Diencephalon (tissue), 1 donor: Measurements from ENCODE around the gene HSPG2. TPM values are rescaled to one million over a fixed set of nuclear protein-coding genes. Genes with fewer than 3 reads are reported as not detected.

Experiments
- total RNA-seq: library from RNA; depleted of rRNA; stranded (reverse); fragments of >200 nt; gene quantifications from one replicate; pipeline ENCODE4 v1.2.3, GENCODE V29; 2014

HSPG2 gene
- 6.0 TPM for total RNA-seq

DNA sequence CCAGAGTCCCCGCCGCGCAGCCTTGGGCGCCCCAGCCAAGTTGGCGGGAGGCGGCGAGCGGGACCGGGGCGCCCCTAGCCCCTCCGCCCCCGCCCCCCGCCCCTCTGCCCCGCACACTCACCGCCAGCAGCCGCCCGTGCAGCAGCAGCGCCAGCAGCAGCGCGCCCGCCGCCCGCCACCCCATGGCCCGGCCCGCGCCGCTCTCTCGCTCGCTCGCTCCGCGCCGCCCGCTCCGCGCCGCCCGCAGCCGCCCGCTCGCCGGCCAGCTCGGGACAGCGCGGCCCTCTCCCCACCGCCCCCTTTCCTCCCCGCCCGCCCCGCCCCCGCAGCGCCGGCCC, at the start of gene HSPG2:
Gene HSPG2, minus strand, starts transcription at position 277 of the 338 bp plus-strand sequence. Its CDS starts 93 bp downstream, at position 184.

DNA sequence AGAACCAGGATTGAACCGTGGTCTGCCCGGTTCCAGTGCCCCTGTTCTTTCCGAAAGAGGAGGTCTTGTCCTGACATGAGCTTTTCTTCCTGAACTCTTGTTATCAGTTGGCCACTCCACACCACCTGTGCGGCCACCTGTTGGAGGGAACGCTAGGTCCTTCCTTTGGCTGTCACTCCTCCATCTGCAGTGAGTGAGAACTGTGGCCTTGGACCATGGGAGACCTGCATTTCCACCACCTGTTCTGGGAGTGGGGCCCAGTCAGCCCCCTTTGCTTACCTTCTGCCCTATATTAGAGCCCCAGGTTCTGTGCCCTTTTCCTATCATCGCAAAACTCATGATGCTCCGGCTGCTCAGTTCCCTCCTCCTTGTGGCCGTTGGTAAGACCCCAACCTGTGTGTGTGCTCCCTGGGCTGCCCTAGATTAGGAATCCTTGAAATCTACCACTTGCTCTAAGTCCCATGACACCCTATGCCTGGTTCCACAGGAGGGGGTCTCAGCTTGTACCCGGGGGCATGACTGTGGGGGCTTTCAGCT, 39.7 kb upstream of the HSPG2 start, which contains the start of gene CELA3B:
Gene CELA3B, plus strand, starts transcription at position 320 of the 537 bp plus-strand sequence. Its CDS starts 18 bp downstream, at position 338.

DNA sequence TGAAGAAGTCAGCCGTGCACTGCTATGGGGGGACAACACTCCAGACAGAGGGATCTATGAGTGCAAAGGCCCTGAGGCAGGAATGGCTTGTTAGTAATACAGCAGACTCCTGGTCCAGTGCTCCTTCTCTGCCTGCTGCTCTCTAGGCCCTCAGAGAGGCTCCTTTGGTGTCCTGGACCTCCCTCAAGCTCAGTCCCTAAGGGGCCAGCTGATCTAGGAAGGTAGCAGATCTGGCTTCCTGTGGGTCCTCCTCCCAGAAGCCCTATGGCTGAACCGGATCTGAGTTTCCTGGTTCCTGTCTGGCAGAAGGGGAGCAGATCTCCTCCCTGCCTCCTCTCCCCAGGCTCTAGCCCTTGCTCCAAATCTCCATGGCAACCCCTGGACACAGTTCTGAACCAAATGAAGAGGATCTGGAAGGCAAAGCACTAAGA, 125.2 kb downstream of the HSPG2 start, which contains the start of gene LDLRAD2:
Gene LDLRAD2, plus strand, starts transcription at position 391 of the 431 bp plus-strand sequence. CDS start 187 bp downstream, outside the sequence.

DNA sequence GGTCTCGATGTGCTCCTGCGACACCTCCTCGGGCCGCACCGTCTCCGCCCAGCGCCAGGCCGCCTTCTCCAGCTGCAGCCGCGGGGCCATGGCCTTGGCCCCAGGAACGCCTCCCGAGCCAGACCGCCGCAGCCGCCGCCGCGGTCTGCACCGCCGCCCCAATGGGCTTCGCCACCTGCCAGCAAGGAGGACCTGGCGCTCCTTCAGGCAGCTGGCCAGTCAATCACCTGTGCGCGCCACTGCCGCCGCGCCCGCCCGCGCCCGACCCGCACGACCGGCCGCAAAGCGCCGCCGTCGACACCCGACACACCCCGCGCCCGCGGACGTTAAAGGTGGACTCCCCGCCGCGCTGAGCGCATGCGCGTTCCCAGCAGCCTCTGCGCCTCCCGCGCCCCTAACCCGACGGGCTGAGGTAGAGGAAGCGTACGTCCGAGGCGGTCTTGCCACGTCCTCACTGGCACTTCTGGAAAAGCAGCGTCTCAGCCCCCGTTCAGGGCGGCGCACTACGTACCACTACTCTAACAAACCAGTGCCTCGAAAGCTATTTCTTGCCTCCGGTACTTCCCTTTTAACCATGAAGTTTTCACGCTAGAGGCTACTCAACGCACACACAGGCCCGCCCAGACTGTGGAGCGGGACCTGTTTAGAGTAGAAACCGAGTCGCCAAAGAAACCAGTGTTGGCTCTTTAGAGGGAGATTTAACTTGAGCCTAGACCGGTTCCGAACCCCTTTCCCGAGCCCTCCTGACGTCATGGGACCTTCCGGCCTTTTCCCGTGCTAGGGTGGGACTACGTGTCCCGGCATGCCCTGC, 154.0 kb downstream of the HSPG2 start, which contains the start of gene USP48:
Gene USP48, minus strand, starts transcription at position 282 of the 811 bp plus-strand sequence. Its CDS starts 192 bp downstream, at position 90.

Other genes starting within 250 kb of the HSPG2 start
- gene USP48, start 154.2 kb downstream of the HSPG2 start, total RNA-seq: 66.7 TPM
- gene LDLRAD2, start 125.0 kb downstream of the HSPG2 start, total RNA-seq: 0.23 TPM
- not detected for gene CELA3B, start 39.7 kb upstream of the HSPG2 start, total RNA-seq
- not detected for gene CELA3A, start 64.3 kb upstream of the HSPG2 start, total RNA-seq
- 577 TPM for gene CDC42, start 115.4 kb upstream of the HSPG2 start, total RNA-seq
- 11.3 TPM for gene WNT4, start 205.8 kb upstream of the HSPG2 start, total RNA-seq